Endodermal cell (in vitro differentiated cells): ENCODE data around the gene GOSR2. TPM values are rescaled to one million over a fixed set of nuclear protein-coding genes. Genes with fewer than 3 reads are reported as not detected.

Experiments
- DNase-seq: peaks from one replicate; pipeline ENCODE4 v3.0.0-alpha.2; 2017
- H3K27ac ChIP-seq: 2 replicates; pipeline ENCODE4 v1.5.1; 2013; ENCODE audit warnings: mild to moderate bottlenecking, low read depth, low read length, moderate library complexity
- H3K27me3 ChIP-seq: 2 replicates; pipeline ENCODE4 v1.6.1; 2013; ENCODE audit warnings: mild to moderate bottlenecking, low read length, moderate library complexity; ENCODE audit not compliant: insufficient read depth, control insufficient read depth, poor library complexity, severe bottlenecking
- H3K36me3 ChIP-seq: 2 replicates; pipeline ENCODE4 v1.7.0; 2013; ENCODE audit warnings: mild to moderate bottlenecking, low read length, moderate library complexity; ENCODE audit not compliant: control insufficient read depth, insufficient read depth
- H3K4me1 ChIP-seq: one replicate; pipeline ENCODE4 v1.7.0; 2013; ENCODE audit warnings: low read length; ENCODE audit not compliant: control insufficient read depth, insufficient read depth
- H3K4me3 ChIP-seq: 2 replicates; pipeline ENCODE4 v1.5.1; 2013; ENCODE audit warnings: mild to moderate bottlenecking, low read length, moderate library complexity
- H3K9ac ChIP-seq: 2 replicates; pipeline ENCODE4 v1.6.1; 2013; ENCODE audit warnings: mild to moderate bottlenecking, low read length, moderate library complexity; ENCODE audit not compliant: poor library complexity, severe bottlenecking; ENCODE audit errors: extremely low read depth
- H3K9me3 ChIP-seq: 2 replicates; pipeline ENCODE4 v1.6.1; 2013; ENCODE audit warnings: mild to moderate bottlenecking, low read length, moderate library complexity; ENCODE audit not compliant: control insufficient read depth
- H3K27ac Mint-ChIP-seq: 2 replicates; pipeline ENCODE4 v1.8.0; 2020; ENCODE audit warnings: mixed read lengths
- H3K27me3 Mint-ChIP-seq: 2 replicates; pipeline ENCODE4 v1.8.0; 2021; ENCODE audit warnings: mild to moderate bottlenecking, mixed read lengths; ENCODE audit not compliant: insufficient read depth
- H3K36me3 Mint-ChIP-seq: 2 replicates; pipeline ENCODE4 v1.8.0; 2020; ENCODE audit warnings: low read depth, mixed read lengths
- H3K4me1 Mint-ChIP-seq: 2 replicates; pipeline ENCODE4 v1.8.0; 2020; ENCODE audit warnings: mixed read lengths
- H3K4me3 Mint-ChIP-seq: 2 replicates; pipeline ENCODE4 v1.8.0; 2020; ENCODE audit warnings: mild to moderate bottlenecking, moderate library complexity, mixed read lengths
- H3K9me3 Mint-ChIP-seq: 2 replicates; pipeline ENCODE4 v1.8.0; 2020; ENCODE audit warnings: mild to moderate bottlenecking, mixed read lengths
- WGBS, 2 experiments: methylation state at CpG; one replicate each; pipeline versions ENCODE4 v1.1.5 to v1.1.7; 2013; ENCODE audit warnings: missing lambda C conversion rate in 2 of 2, mixed read lengths in 1 of 2; ENCODE audit not compliant: insufficient coverage in 1 of 2, insufficient read length in 1 of 2; 5-methylcytosine and 5-hydroxymethylcytosine counted together
- total RNA-seq, 2 donors: library from RNA; stranded (reverse); fragmentation: NEBNext Ultra II Directional in 1 of 2; extraction: Animal tissue kit (Norgen Biotek cat#: 25700) in 1 of 2; gene quantifications; 2 replicates in 1 of 2; 3 replicates in 1 of 2; pipeline ENCODE4 v1.2.1, GENCODE V29; 2021
- TF ChIP-seq, protein P1 (sequence below): fragments of 200-600 bp; sonication (generic); conservative IDR thresholded peaks from 2 replicates; pipeline ENCODE4 v1.5.0; 2021; ENCODE audit warnings: antibody characterized with exemption, mild to moderate bottlenecking

Gene GOSR2
- total RNA-seq, 2 donors from 2014 or later: 51.9 to 65.5 TPM

- H3K4me1 ChIP-seq: no peaks in the 10 kb centered on the region
- peaks cover 11% of the 10 kb centered on the region for H3K27me3 Mint-ChIP-seq
These were observed 2.4 kb downstream of the GOSR2 start for GRCh38 chr17:46925185-46925868.

GRCh38 chr17:46928467-46929261 is 5.7 kb downstream of the GOSR2 start:
- Mint-ChIP-seq H3K4me3 (no peak overlapping the region), H3K36me3 (peaks cover 34% of the 10 kb centered on the region), H3K9me3 (no peaks in the 10 kb centered on the region), H3K4me1 (peaks cover under 1% of the 10 kb centered on the region), H3K27me3 (no peaks in the 10 kb centered on the region), H3K27ac (no peak overlapping the region)
- no peak for DNase-seq
- H3K27ac ChIP-seq: no peak overlapping the region
- no peak overlapping the region for H3K9ac ChIP-seq
- H3K4me3 ChIP-seq: no peak overlapping the region
- H3K9me3 ChIP-seq: no peaks in the 10 kb centered on the region
- TF ChIP-seq, protein P1, sequence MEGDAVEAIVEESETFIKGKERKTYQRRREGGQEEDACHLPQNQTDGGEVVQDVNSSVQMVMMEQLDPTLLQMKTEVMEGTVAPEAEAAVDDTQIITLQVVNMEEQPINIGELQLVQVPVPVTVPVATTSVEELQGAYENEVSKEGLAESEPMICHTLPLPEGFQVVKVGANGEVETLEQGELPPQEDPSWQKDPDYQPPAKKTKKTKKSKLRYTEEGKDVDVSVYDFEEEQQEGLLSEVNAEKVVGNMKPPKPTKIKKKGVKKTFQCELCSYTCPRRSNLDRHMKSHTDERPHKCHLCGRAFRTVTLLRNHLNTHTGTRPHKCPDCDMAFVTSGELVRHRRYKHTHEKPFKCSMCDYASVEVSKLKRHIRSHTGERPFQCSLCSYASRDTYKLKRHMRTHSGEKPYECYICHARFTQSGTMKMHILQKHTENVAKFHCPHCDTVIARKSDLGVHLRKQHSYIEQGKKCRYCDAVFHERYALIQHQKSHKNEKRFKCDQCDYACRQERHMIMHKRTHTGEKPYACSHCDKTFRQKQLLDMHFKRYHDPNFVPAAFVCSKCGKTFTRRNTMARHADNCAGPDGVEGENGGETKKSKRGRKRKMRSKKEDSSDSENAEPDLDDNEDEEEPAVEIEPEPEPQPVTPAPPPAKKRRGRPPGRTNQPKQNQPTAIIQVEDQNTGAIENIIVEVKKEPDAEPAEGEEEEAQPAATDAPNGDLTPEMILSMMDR: no peak
- H3K4me1 ChIP-seq: no peaks in the 10 kb centered on the region
- WGBS, 2 experiments: 94 to 97% methylated on average over 10 of the region's 10 CpGs
- H3K27me3 ChIP-seq: no peaks in the 10 kb centered on the region
- peaks cover 52% of the 10 kb centered on the region for H3K36me3 ChIP-seq

More at GRCh38 chr17:46925185-46925868, 2.4 kb downstream of the GOSR2 start:
- 94 to 95% methylated on average over 5 of the region's 5 CpGs for WGBS, 2 experiments
- no peak overlapping the region for H3K4me3 Mint-ChIP-seq
- no peak overlapping the region for H3K27ac Mint-ChIP-seq
- no peak overlapping the region for H3K4me3 ChIP-seq
- H3K36me3 Mint-ChIP-seq: peaks cover 3% of the 10 kb centered on the region
- no peak for DNase-seq
- no peak overlapping the region for H3K9ac ChIP-seq
- no peak overlapping the region for H3K27ac ChIP-seq
- no peaks in the 10 kb centered on the region for H3K9me3 ChIP-seq
- H3K27me3 ChIP-seq: peaks cover 8% of the 10 kb centered on the region
- no peaks in the 10 kb centered on the region for H3K9me3 Mint-ChIP-seq
- TF ChIP-seq, protein P1: no peak
- peaks cover 4% of the 10 kb centered on the region for H3K4me1 Mint-ChIP-seq
- peaks cover 19% of the 10 kb centered on the region for H3K36me3 ChIP-seq

- DNase-seq: no peak
- no peak overlapping the region for H3K9ac ChIP-seq
- H3K4me3 ChIP-seq: no peak overlapping the region
- H3K36me3 ChIP-seq: peaks cover 60% of the 10 kb centered on the region
- Mint-ChIP-seq H3K4me1 (no peaks in the 10 kb centered on the region), H3K4me3 (no peak overlapping the region), H3K9me3 (no peaks in the 10 kb centered on the region), H3K27me3 (no peaks in the 10 kb centered on the region), H3K36me3 (peaks cover 41% of the 10 kb centered on the region), H3K27ac (no peak overlapping the region)
- peak overlapping the region; percentile 74 for H3K27ac ChIP-seq
- H3K4me1 ChIP-seq: no peaks in the 10 kb centered on the region
- no peaks in the 10 kb centered on the region for H3K27me3 ChIP-seq
- WGBS, 2 experiments: 75 to 81% methylated on average over 5 to 6 of the region's 6 CpGs
- TF ChIP-seq, protein P1: no peak
- H3K9me3 ChIP-seq: no peaks in the 10 kb centered on the region
These were observed 6.5 kb downstream of the GOSR2 start for GRCh38 chr17:46929413-46929812.
